HepG2 (cell line): ENCODE results near the gene TLK1. TPM values are rescaled to one million over a fixed set of nuclear protein-coding genes. Genes with fewer than 3 reads are reported as not detected.

Source experiments
- BRF2 ChIP-seq: sonication (generic); formaldehyde crosslinking; IDR thresholded peaks from 2 replicates; pipeline ENCODE4 v1.8.1; 2022; ENCODE audit warnings: mild to moderate bottlenecking, missing genetic modification reagents
- FOXJ3 ChIP-seq: sonication (generic); formaldehyde crosslinking; IDR thresholded peaks from 2 replicates; pipeline ENCODE4 v1.4.0; 2020; ENCODE audit warnings: missing genetic modification reagents, mild to moderate bottlenecking, borderline replicate concordance
- FOXK1 ChIP-seq: sonication (generic); formaldehyde crosslinking; IDR thresholded peaks from 2 replicates; pipeline ENCODE4 v1.4.0; 2020; ENCODE audit warnings: low read depth, missing genetic modification reagents, borderline replicate concordance
- KAT2B ChIP-seq: fragments of 150-350 bp; IDR thresholded peaks from 2 replicates; pipeline ENCODE4 v1.6.1; 2014; ENCODE audit warnings: low read depth, low read length, borderline replicate concordance
- KAT8 ChIP-seq: IDR thresholded peaks from 2 replicates; pipeline ENCODE4 v1.6.1; 2016; ENCODE audit warnings: missing genetic modification reagents, missing compliant biosample characterization
- KDM4B ChIP-seq: sonication (generic); formaldehyde crosslinking; IDR thresholded peaks from 2 replicates; pipeline ENCODE4 v1.4.0; 2020; ENCODE audit warnings: missing genetic modification reagents
- MED1 ChIP-seq: sonication (generic); formaldehyde crosslinking; IDR thresholded peaks from 2 replicates; pipeline ENCODE4 v1.4.0; 2020; ENCODE audit warnings: missing genetic modification reagents
- MIER2 ChIP-seq: IDR thresholded peaks from 2 replicates; pipeline ENCODE4 v1.6.1; 2016; ENCODE audit warnings: missing biosample characterization, missing genetic modification reagents
- MIER3 ChIP-seq: IDR thresholded peaks from 2 replicates; pipeline ENCODE4 v1.6.1; 2016; ENCODE audit warnings: missing compliant biosample characterization, borderline replicate concordance
- NCOA1 ChIP-seq: sonication (generic); formaldehyde crosslinking; IDR thresholded peaks from 2 replicates; pipeline ENCODE4 v1.9.0; 2021; ENCODE audit warnings: missing genetic modification reagents
- NR3C1 ChIP-seq: sonication (generic); formaldehyde crosslinking; IDR thresholded peaks from 2 replicates; pipeline ENCODE4 v1.4.0; 2020; ENCODE audit warnings: missing genetic modification reagents
- REL ChIP-seq: sonication (generic); formaldehyde crosslinking; conservative IDR thresholded peaks from 2 replicates; pipeline ENCODE4 v1.8.0; 2022; ENCODE audit warnings: mild to moderate bottlenecking, missing genetic modification reagents, moderate library complexity
- SIX1 ChIP-seq: sonication (generic); formaldehyde crosslinking; IDR thresholded peaks from 2 replicates; pipeline ENCODE4 v1.4.0; 2020; ENCODE audit warnings: missing genetic modification reagents, borderline replicate concordance
- SIX4 ChIP-seq: sonication (generic); formaldehyde crosslinking; IDR thresholded peaks from 2 replicates; pipeline ENCODE4 v1.4.0; 2020; ENCODE audit warnings: missing genetic modification reagents
- STAT6 ChIP-seq: sonication (generic); formaldehyde crosslinking; IDR thresholded peaks from 2 replicates; pipeline ENCODE4 v1.4.0; 2020; ENCODE audit warnings: missing genetic modification reagents, mild to moderate bottlenecking, borderline replicate concordance
- THAP8 ChIP-seq: sonication (generic); formaldehyde crosslinking; IDR thresholded peaks from 2 replicates; pipeline ENCODE4 v1.5.1; 2020; ENCODE audit warnings: missing genetic modification reagents, mild to moderate bottlenecking, borderline replicate concordance
- TIGD3 ChIP-seq: sonication (generic); formaldehyde crosslinking; IDR thresholded peaks from 2 replicates; pipeline ENCODE4 v1.5.1; 2020; ENCODE audit warnings: mild to moderate bottlenecking, missing genetic modification reagents, borderline replicate concordance
- U2AF2 ChIP-seq: fragments of 200-400 bp; formaldehyde crosslinking; IDR thresholded peaks from 2 replicates; pipeline ENCODE4 v1.6.1; 2017; ENCODE audit warnings: low read depth, mild to moderate bottlenecking, low read length
- ZBTB7B ChIP-seq: sonication (generic); formaldehyde crosslinking; IDR thresholded peaks from 2 replicates; pipeline ENCODE4 v1.4.0; 2020; ENCODE audit warnings: missing genetic modification reagents
- ZKSCAN8 ChIP-seq: IDR thresholded peaks from 2 replicates; pipeline ENCODE4 v1.6.1; 2016; ENCODE audit warnings: borderline replicate concordance, missing genetic modification reagents, missing compliant biosample characterization
- ZNF101 ChIP-seq: sonication (generic); formaldehyde crosslinking; IDR thresholded peaks from 2 replicates; pipeline ENCODE4 v1.4.0; 2020; ENCODE audit warnings: mild to moderate bottlenecking, low read depth, missing genetic modification reagents, borderline replicate concordance
- ZNF260 ChIP-seq: sonication (generic); formaldehyde crosslinking; IDR thresholded peaks from 2 replicates; pipeline ENCODE4 v1.4.0; 2020; ENCODE audit warnings: missing genetic modification reagents, low read depth, mild to moderate bottlenecking, borderline replicate concordance
- ZNF331 ChIP-seq: sonication (generic); formaldehyde crosslinking; IDR thresholded peaks from 2 replicates; pipeline ENCODE4 v1.4.0; 2020; ENCODE audit warnings: missing genetic modification reagents
- ZNF460 ChIP-seq: sonication (generic); formaldehyde crosslinking; IDR thresholded peaks from 2 replicates; pipeline ENCODE4 v1.5.1; 2020; ENCODE audit warnings: missing genetic modification reagents, mild to moderate bottlenecking, borderline replicate concordance
- ZNF556 ChIP-seq: sonication (generic); formaldehyde crosslinking; IDR thresholded peaks from 2 replicates; pipeline ENCODE4 v1.4.0; 2020; ENCODE audit warnings: mild to moderate bottlenecking, missing genetic modification reagents, borderline replicate concordance
- ZNF557 ChIP-seq: sonication (generic); formaldehyde crosslinking; IDR thresholded peaks from 2 replicates; pipeline ENCODE4 v1.4.0; 2020; ENCODE audit warnings: missing genetic modification reagents
- ZNF788 ChIP-seq: sonication (generic); formaldehyde crosslinking; IDR thresholded peaks from 2 replicates; pipeline ENCODE4 v1.5.0; 2020; ENCODE audit warnings: mild to moderate bottlenecking, missing genetic modification reagents, borderline replicate concordance
- polyA plus RNA-seq, 8 experiments: library from polyadenylated mRNA; depleted of rRNA in 3 of 8; stranded (reverse) in 7 of 8; unstranded in 1 of 8; fragments of >200 nt; fragmentation: Illumina TruSeq in 4 of 8; extraction: Trizol in 4 of 8; gene quantifications; 2 replicates each; pipeline versions ENCODE4 v1.2.1 to v1.2.3, GENCODE V29; 2011 to 2016; ENCODE audit warnings: low read depth in 4 of 8, missing spikeins in 1 of 8, mixed read lengths in 1 of 8; ENCODE audit not compliant: insufficient read depth in 1 of 8
- total RNA-seq, 5 experiments: library from RNA; depleted of rRNA; stranded (reverse); fragments of >200 nt; fragmentation: Illumina TruSeq; extraction: Trizol; gene quantifications; 2 replicates each; pipeline ENCODE4 v1.2.3, GENCODE V29; 2016; ENCODE audit warnings: low read depth in 1 of 5

TLK1 gene
- total and polyA plus RNA-seq, 2 of the 13 experiments (the other 11 are each of a cell fraction or from before 2014, with no cell fraction given), result 16.8 to 28.7 TPM

DNA sequence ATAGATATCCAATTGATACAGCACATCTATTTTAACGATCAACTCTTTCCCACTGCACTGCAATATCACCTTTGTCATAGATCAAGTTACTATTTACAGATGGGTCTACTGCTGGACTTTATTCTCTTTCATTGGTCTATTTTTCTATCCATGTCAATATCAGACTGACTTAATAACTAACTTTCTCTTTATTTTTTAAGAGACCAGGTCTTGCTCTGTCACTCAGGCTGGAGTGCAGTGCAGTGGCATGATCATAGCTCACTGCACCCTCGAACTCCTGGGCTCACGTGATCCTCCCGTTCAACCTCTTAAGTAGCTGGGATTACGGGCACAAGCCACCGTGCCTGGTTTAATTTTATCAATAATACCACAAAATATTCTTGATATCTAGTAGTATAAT is 71.2 kb downstream of the TLK1 start (continued):
- TF ChIP-seq TIGD3 (CRISPR knock-in tag), result no peak
- TF ChIP-seq KDM4B (CRISPR knock-in tag), result no peak
- no peak for TF ChIP-seq ZNF460 (CRISPR knock-in tag)
- peak; percentile 95 for TF ChIP-seq SIX4 (CRISPR knock-in tag)
- TF ChIP-seq KAT2B, result no peak
- peak; percentile 59; the same call in 1 of the 2 replicates for TF ChIP-seq ZKSCAN8
- TF ChIP-seq U2AF2, result no peak
- TF ChIP-seq FOXJ3 (CRISPR knock-in tag), result no peak; the same call in 1 of the 2 replicates
- no peak for TF ChIP-seq MIER3 (CRISPR knock-in tag)
- no peak for TF ChIP-seq THAP8
- no peak for TF ChIP-seq ZNF557
- no peak for TF ChIP-seq FOXK1
- TF ChIP-seq ZNF788, result no peak
- no peak for TF ChIP-seq MIER2 (CRISPR knock-in tag)
- no peak for TF ChIP-seq NR3C1 (CRISPR knock-in tag)
- no peak for TF ChIP-seq ZBTB7B (CRISPR knock-in tag)
- no peak for TF ChIP-seq KAT8 (CRISPR knock-in tag)
- TF ChIP-seq STAT6, result no peak
- TF ChIP-seq ZNF260 (CRISPR knock-in tag), result no peak
- TF ChIP-seq SIX1 (CRISPR knock-in tag), result peak; percentile 96
- TF ChIP-seq ZNF331, result peak; percentile 36; the same call in 1 of the 2 replicates
- no peak for TF ChIP-seq NCOA1
- TF ChIP-seq MED1 (CRISPR knock-in tag), result no peak
- TF ChIP-seq ZNF101 (CRISPR knock-in tag), result no peak
- no peak for TF ChIP-seq ZNF556 (CRISPR knock-in tag)
- no peak for TF ChIP-seq BRF2 (CRISPR knock-in tag)
- TF ChIP-seq REL, result no peak
